HEK293 (cell line): Measurements from ENCODE around the gene ADGRD2.

Experiments used
- CTCF ChIA-PET: fragments of 350-600 bp; formaldehyde crosslinking; extraction: SDS; loops from one replicate; lab custom pipeline; 2021; ENCODE audit warnings: antibody characterized with exemption; lab: Yijun Ruan, JAX
- POLR2A ChIA-PET: fragments of 300-600 bp; formaldehyde crosslinking; extraction: SDS; loops from one replicate; lab custom pipeline; 2020; ENCODE audit warnings: antibody characterized with exemption, inconsistent platforms; lab: Yijun Ruan, JAX
- H3K27ac ChIP-seq: fragments of 200-500 bp; sonication (Bioruptor generic); 2 replicates; pipeline ENCODE4 v1.5.1; 2014; ENCODE audit warnings: low read depth, low read length, control low read depth, inconsistent platforms; ENCODE audit errors: extremely low read depth
- H3K36me3 ChIP-seq, 2 experiments: fragments of 200-500 bp in 1 of 2; sonication (Bioruptor generic) in 1 of 2; 1 replicate in 1 of 2; 2 replicates in 1 of 2; pipeline ENCODE4 v1.5.1; 2014 to 2017; ENCODE audit warnings: inconsistent platforms in 2 of 2, low read length in 2 of 2; ENCODE audit not compliant: control insufficient read depth in 2 of 2, insufficient read depth in 1 of 2
- H3K4me1 ChIP-seq: fragments of 200-500 bp; sonication (Bioruptor generic); 2 replicates; pipeline ENCODE4 v1.5.1; 2014; ENCODE audit warnings: mild to moderate bottlenecking, low read length, inconsistent platforms; ENCODE audit not compliant: control insufficient read depth, insufficient read depth
- H3K4me3 ChIP-seq: 2 replicates; pipeline ENCODE4 v1.5.1; 2011; ENCODE audit warnings: low read depth, mild to moderate bottlenecking, control low read depth, low read length, moderate library complexity
- H3K9me3 ChIP-seq: fragments of 200-500 bp; sonication (Bioruptor generic); 2 replicates; pipeline ENCODE4 v1.5.1; 2014; ENCODE audit warnings: low read depth, low read length, inconsistent platforms; ENCODE audit not compliant: control insufficient read depth, insufficient read depth
- BCL11A ChIP-seq: fragments of 450-650 bp; formaldehyde crosslinking; IDR thresholded peaks from 2 replicates; pipeline ENCODE4 v1.5.1; 2016; ENCODE audit warnings: low read depth, missing biosample characterization, missing genetic modification characterization
- HOXD13 ChIP-seq: sonication (generic); formaldehyde crosslinking; IDR thresholded peaks from 2 replicates; pipeline ENCODE4 v1.8.0; 2022; ENCODE audit warnings: missing genetic modification reagents, borderline replicate concordance
- ZBTB17 ChIP-seq: fragments of 450-650 bp; formaldehyde crosslinking; IDR thresholded peaks from 2 replicates; pipeline ENCODE4 v1.5.1; 2016; ENCODE audit warnings: missing biosample characterization, missing genetic modification characterization
- ZEB2 ChIP-seq: fragments of 450-650 bp; formaldehyde crosslinking; IDR thresholded peaks from 2 replicates; pipeline ENCODE4 v1.5.1; 2016; ENCODE audit warnings: missing biosample characterization, missing genetic modification characterization
- ZNF155 ChIP-seq: fragments of 450-650 bp; formaldehyde crosslinking; IDR thresholded peaks from 2 replicates; pipeline ENCODE4 v1.5.1; 2016; ENCODE audit warnings: missing biosample characterization, missing genetic modification characterization
- ZNF26 ChIP-seq: fragments of 450-650 bp; formaldehyde crosslinking; IDR thresholded peaks from 2 replicates; pipeline ENCODE4 v1.5.1; 2016; ENCODE audit warnings: missing biosample characterization, missing genetic modification characterization
- ZNF274 ChIP-seq, 2 experiments: fragments of 200-500 bp in 1 of 2; fragments of 450-650 bp in 1 of 2; sonication (Bioruptor generic) in 1 of 2; formaldehyde crosslinking in 1 of 2; IDR thresholded peaks; 2 replicates each; pipeline versions ENCODE4 v1.5.1 to v1.6.1; 2014 to 2016; ENCODE audit warnings: borderline replicate concordance in 1 of 2, inconsistent platforms in 1 of 2, low read length in 1 of 2, missing biosample characterization in 1 of 2, missing genetic modification characterization in 1 of 2
- ZNF280D ChIP-seq: fragments of 450-650 bp; formaldehyde crosslinking; IDR thresholded peaks from 2 replicates; pipeline ENCODE4 v1.5.1; 2016; ENCODE audit warnings: missing biosample characterization, missing genetic modification characterization
- ZNF311 ChIP-seq: fragments of 450-650 bp; formaldehyde crosslinking; IDR thresholded peaks from 2 replicates; pipeline ENCODE4 v1.5.1; 2017; ENCODE audit warnings: missing biosample characterization, missing genetic modification characterization, borderline replicate concordance
- ZNF335 ChIP-seq: fragments of 450-650 bp; formaldehyde crosslinking; conservative IDR thresholded peaks from 2 replicates; pipeline ENCODE4 v1.5.1; 2016; ENCODE audit warnings: missing biosample characterization, missing genetic modification characterization
- ZNF350 ChIP-seq: fragments of 450-650 bp; formaldehyde crosslinking; IDR thresholded peaks from 2 replicates; pipeline ENCODE4 v1.5.0; 2017; ENCODE audit warnings: missing biosample characterization, mild to moderate bottlenecking, missing genetic modification characterization
- ZNF394 ChIP-seq: fragments of 450-650 bp; formaldehyde crosslinking; IDR thresholded peaks from 2 replicates; pipeline ENCODE4 v1.5.1; 2016; ENCODE audit warnings: missing biosample characterization, missing genetic modification characterization, mild to moderate bottlenecking, moderate library complexity, borderline replicate concordance
- ZNF449 ChIP-seq: fragments of 450-650 bp; formaldehyde crosslinking; IDR thresholded peaks from 2 replicates; pipeline ENCODE4 v1.5.1; 2017; ENCODE audit warnings: missing biosample characterization, mild to moderate bottlenecking, missing genetic modification characterization, moderate library complexity
- ZNF623 ChIP-seq: fragments of 450-650 bp; formaldehyde crosslinking; IDR thresholded peaks from 2 replicates; pipeline ENCODE4 v1.5.1; 2016; ENCODE audit warnings: missing biosample characterization, missing genetic modification characterization
- ZNF692 ChIP-seq: fragments of 450-650 bp; formaldehyde crosslinking; IDR thresholded peaks from 2 replicates; pipeline ENCODE4 v1.5.1; 2016; ENCODE audit warnings: missing biosample characterization, missing genetic modification characterization
- ZNF76 ChIP-seq: fragments of 450-650 bp; formaldehyde crosslinking; IDR thresholded peaks from 2 replicates; pipeline ENCODE4; 2016; ENCODE audit warnings: low read depth, missing biosample characterization, missing genetic modification characterization, borderline replicate concordance
- TF ChIP-seq, protein P1 (sequence below): fragments of 450-650 bp; formaldehyde crosslinking; IDR thresholded peaks from 2 replicates; pipeline ENCODE4 v1.5.1; 2016; ENCODE audit warnings: missing biosample characterization, missing genetic modification characterization
- TF ChIP-seq, protein P2 (sequence below): sonication (generic); formaldehyde crosslinking; IDR thresholded peaks from 2 replicates; pipeline ENCODE4 v1.8.1; 2022; ENCODE audit warnings: mild to moderate bottlenecking, moderate library complexity, missing genetic modification reagents
- TF ChIP-seq, protein P3 (sequence below): fragments of 450-650 bp; formaldehyde crosslinking; IDR thresholded peaks from 2 replicates; pipeline ENCODE4 v1.5.1; 2016; ENCODE audit warnings: missing biosample characterization, missing genetic modification characterization

The ADGRD2 gene

DNA sequence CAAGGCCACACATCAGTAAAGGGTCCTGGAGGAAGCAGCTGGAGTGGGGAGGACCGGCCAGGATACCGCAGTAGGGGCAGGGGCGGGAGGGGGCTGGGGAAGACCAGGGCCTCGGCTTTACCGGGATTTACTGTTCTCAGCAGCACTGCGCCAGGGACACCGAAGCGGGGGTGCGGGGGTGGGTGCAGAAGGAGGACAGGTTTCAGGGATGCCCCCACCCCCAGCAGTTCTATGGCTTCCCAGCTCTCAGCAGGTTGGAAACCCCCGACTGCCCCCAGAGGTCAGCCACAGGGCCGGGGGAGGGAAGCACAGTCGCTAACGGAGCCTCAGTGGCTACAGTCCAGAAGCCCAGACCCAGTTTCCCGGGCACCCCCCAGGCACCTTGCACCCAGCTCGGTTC, 35.7 kb downstream of the ADGRD2 start:
- H3K36me3 ChIP-seq = no peaks in the 10 kb centered on the region
- ChIA-PET CTCF (interaction anchor here (0.7 to 1.0 kb wide), 2 partner anchors 11 to 99 kb away, joined by 4 read pairs; no protein-coding TSS in a partner anchor), POLR2A (no interaction called here)
- no peak overlapping the region for H3K4me3 ChIP-seq
- H3K9me3 ChIP-seq = no peaks in the 10 kb centered on the region
- no peaks in the 10 kb centered on the region for H3K4me1 ChIP-seq
- TF ChIP-seq, protein P1, sequence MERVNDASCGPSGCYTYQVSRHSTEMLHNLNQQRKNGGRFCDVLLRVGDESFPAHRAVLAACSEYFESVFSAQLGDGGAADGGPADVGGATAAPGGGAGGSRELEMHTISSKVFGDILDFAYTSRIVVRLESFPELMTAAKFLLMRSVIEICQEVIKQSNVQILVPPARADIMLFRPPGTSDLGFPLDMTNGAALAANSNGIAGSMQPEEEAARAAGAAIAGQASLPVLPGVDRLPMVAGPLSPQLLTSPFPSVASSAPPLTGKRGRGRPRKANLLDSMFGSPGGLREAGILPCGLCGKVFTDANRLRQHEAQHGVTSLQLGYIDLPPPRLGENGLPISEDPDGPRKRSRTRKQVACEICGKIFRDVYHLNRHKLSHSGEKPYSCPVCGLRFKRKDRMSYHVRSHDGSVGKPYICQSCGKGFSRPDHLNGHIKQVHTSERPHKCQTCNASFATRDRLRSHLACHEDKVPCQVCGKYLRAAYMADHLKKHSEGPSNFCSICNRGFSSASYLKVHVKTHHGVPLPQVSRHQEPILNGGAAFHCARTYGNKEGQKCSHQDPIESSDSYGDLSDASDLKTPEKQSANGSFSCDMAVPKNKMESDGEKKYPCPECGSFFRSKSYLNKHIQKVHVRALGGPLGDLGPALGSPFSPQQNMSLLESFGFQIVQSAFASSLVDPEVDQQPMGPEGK = no peak
- TF ChIP-seq ZNF394 (tag by site-specific recombination) = no peak
- no peak for TF ChIP-seq ZNF280D (tag by site-specific recombination)
- TF ChIP-seq ZNF26 (tag by site-specific recombination) = no peak
- no peak for TF ChIP-seq ZNF311
- TF ChIP-seq ZNF155 = no peak
- no peak for TF ChIP-seq HOXD13 (CRISPR knock-in tag)
- no peak for TF ChIP-seq ZNF449
- TF ChIP-seq, protein P2, sequence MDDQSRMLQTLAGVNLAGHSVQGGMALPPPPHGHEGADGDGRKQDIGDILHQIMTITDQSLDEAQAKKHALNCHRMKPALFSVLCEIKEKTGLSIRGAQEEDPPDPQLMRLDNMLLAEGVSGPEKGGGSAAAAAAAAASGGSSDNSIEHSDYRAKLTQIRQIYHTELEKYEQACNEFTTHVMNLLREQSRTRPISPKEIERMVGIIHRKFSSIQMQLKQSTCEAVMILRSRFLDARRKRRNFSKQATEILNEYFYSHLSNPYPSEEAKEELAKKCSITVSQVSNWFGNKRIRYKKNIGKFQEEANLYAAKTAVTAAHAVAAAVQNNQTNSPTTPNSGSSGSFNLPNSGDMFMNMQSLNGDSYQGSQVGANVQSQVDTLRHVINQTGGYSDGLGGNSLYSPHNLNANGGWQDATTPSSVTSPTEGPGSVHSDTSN (CRISPR knock-in tag) = no peak
- TF ChIP-seq ZEB2 = no peak
- no peak for TF ChIP-seq ZNF274 (IDR thresholded peaks at IDR 0.05; ENCODE audit: low read length)
- TF ChIP-seq ZNF274 (tag by site-specific recombination; IDR thresholded peaks at IDR 0.05; ENCODE audit: borderline replicate concordance) = no peak
- no peak for TF ChIP-seq ZNF623 (tag by site-specific recombination)
- no peak for TF ChIP-seq ZBTB17 (tag by site-specific recombination)
- TF ChIP-seq ZNF76 (tag by site-specific recombination) = no peak
- TF ChIP-seq ZNF350 (tag by site-specific recombination) = no peak
- no peak for TF ChIP-seq ZNF335 (tag by site-specific recombination)
- TF ChIP-seq, protein P3, sequence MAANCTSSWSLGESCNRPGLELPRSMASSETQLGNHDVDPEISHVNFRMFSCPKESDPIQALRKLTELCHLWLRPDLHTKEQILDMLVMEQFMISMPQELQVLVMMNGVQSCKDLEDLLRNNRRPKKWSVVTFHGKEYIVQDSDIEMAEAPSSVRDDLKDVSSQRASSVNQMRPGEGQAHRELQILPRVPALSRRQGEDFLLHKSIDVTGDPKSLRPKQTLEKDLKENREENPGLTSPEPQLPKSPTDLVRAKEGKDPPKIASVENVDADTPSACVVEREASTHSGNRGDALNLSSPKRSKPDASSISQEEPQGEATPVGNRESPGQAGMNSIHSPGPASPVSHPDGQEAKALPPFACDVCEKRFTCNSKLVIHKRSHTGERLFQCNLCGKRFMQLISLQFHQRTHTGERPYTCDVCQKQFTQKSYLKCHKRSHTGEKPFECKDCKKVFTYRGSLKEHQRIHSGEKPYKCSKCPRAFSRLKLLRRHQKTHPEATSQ (tag by site-specific recombination) = no peak
- TF ChIP-seq BCL11A (tag by site-specific recombination) = no peak
- no peak for TF ChIP-seq ZNF692 (tag by site-specific recombination)
- H3K27ac ChIP-seq = no peak overlapping the region
